K562 (cell line): ENCODE measurements around the gene TSPAN13.

Experiments used
- BRF1 ChIP-seq: IDR thresholded peaks from 3 replicates; pipeline ENCODE4 v1.6.1; 2011; ENCODE audit warnings: borderline replicate concordance, mild to moderate bottlenecking; ENCODE audit not compliant: insufficient read length; ENCODE audit errors: extremely low read depth
- CBX2 ChIP-seq: fragments of 200-600 bp; sonication (generic); IDR thresholded peaks from one replicate; pipeline ENCODE4 v1.6.1; 2012; ENCODE audit warnings: mild to moderate bottlenecking, low read length, inconsistent platforms; ENCODE audit not compliant: insufficient read depth, poor library complexity, severe bottlenecking
- CREB3 ChIP-seq: fragments of 450-650 bp; conservative IDR thresholded peaks from 2 replicates; pipeline ENCODE4 v1.6.1; 2016; ENCODE audit warnings: missing genetic modification characterization, low read depth, mild to moderate bottlenecking, missing compliant biosample characterization, moderate library complexity
- HCFC1 ChIP-seq: IDR thresholded peaks from 2 replicates; pipeline ENCODE4 v1.6.1; 2012; ENCODE audit warnings: low read depth, low read length, improper control_type of control experiment
- PML ChIP-seq: IDR thresholded peaks from 2 replicates; pipeline ENCODE4 v1.6.1; 2012; ENCODE audit warnings: low read length, inconsistent platforms
- ZNF274 ChIP-seq: IDR thresholded peaks from 2 replicates; pipeline ENCODE4 v1.6.1; 2011; ENCODE audit warnings: low read depth, mild to moderate bottlenecking, low read length, moderate library complexity, borderline replicate concordance
- ZNF41 ChIP-seq: fragments of 250-450 bp; sonication (Bioruptor Pico); conservative IDR thresholded peaks from 2 replicates; pipeline ENCODE4 v1.4.0; 2020; ENCODE audit warnings: mild to moderate bottlenecking
- TF ChIP-seq, protein P1 (sequence below), 3 experiments: IDR thresholded peaks in 2 of 3; conservative IDR thresholded peaks in 1 of 3; 2 replicates each; pipeline ENCODE4 v1.5.1; 2011 to 2012; ENCODE audit warnings: low read length in 3 of 3, mild to moderate bottlenecking in 3 of 3, control low read depth in 2 of 3, improper control_type of control experiment in 1 of 3, inconsistent platforms in 1 of 3, low read depth in 1 of 3, mixed read lengths in 1 of 3, moderate library complexity in 1 of 3; ENCODE audit not compliant: insufficient read depth in 2 of 3
- TF ChIP-seq, protein P2 (sequence below): sonication (generic); formaldehyde crosslinking; IDR thresholded peaks from 2 replicates; pipeline ENCODE4 v1.8.1; 2023; ENCODE audit warnings: mild to moderate bottlenecking, missing genetic modification reagents, moderate library complexity

DNA sequence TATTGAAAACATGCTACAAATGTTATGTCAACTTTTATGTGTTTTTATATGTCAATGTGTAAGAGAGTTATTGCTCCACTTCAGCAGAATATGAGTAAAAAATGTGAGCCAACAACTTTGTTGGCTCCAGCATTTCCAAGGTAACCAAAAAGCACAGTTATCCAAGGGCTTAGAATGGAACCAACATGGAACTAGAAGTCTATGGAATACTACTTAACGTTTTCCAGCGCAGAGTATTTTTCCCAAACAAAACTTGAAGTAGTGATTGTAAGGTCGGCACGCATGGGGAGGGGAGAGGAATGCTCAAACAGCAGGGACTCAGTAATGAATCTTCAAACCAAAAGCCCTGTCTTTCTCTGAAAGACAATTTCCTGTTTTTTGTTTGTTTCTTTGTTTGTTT, 45.0 kb upstream of the TSPAN13 start:
- TF ChIP-seq HCFC1 (no peak), ZNF41 (no peak), CBX2 (no peak), BRF1 (no peak), PML (no peak), CREB3 (tag) (no peak), ZNF274 (no peak)
- TF ChIP-seq, protein P1, sequence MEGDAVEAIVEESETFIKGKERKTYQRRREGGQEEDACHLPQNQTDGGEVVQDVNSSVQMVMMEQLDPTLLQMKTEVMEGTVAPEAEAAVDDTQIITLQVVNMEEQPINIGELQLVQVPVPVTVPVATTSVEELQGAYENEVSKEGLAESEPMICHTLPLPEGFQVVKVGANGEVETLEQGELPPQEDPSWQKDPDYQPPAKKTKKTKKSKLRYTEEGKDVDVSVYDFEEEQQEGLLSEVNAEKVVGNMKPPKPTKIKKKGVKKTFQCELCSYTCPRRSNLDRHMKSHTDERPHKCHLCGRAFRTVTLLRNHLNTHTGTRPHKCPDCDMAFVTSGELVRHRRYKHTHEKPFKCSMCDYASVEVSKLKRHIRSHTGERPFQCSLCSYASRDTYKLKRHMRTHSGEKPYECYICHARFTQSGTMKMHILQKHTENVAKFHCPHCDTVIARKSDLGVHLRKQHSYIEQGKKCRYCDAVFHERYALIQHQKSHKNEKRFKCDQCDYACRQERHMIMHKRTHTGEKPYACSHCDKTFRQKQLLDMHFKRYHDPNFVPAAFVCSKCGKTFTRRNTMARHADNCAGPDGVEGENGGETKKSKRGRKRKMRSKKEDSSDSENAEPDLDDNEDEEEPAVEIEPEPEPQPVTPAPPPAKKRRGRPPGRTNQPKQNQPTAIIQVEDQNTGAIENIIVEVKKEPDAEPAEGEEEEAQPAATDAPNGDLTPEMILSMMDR (IDR thresholded peaks at IDR 0.05 in 2 of 3, conservative IDR thresholded peaks at IDR 0.05 in 1 of 3; ENCODE audit: insufficient read depth in 2 of 3, low read depth in 1 of 3, low read length in 3 of 3): no peak
- TF ChIP-seq, protein P2, sequence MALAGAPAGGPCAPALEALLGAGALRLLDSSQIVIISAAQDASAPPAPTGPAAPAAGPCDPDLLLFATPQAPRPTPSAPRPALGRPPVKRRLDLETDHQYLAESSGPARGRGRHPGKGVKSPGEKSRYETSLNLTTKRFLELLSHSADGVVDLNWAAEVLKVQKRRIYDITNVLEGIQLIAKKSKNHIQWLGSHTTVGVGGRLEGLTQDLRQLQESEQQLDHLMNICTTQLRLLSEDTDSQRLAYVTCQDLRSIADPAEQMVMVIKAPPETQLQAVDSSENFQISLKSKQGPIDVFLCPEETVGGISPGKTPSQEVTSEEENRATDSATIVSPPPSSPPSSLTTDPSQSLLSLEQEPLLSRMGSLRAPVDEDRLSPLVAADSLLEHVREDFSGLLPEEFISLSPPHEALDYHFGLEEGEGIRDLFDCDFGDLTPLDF (CRISPR knock-in tag): no peak
